Measurements from ENCODE around the gene MTHFSD.

The MTHFSD gene, protein sequence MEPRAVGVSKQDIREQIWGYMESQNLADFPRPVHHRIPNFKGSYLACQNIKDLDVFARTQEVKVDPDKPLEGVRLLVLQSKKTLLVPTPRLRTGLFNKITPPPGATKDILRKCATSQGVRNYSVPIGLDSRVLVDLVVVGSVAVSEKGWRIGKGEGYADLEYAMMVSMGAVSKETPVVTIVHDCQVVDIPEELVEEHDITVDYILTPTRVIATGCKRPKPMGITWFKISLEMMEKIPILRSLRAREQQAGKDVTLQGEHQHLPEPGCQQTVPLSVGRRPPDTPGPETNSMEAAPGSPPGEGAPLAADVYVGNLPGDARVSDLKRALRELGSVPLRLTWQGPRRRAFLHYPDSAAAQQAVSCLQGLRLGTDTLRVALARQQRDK

GRCh38 chr16:86554917-86555703, at the start of gene MTHFSD:
TSS of gene MTHFSD (minus strand) at chr16:86555235. CDS start at chr16:86555184, 51 bp downstream.
- TF ChIP-seq, protein P1, sequence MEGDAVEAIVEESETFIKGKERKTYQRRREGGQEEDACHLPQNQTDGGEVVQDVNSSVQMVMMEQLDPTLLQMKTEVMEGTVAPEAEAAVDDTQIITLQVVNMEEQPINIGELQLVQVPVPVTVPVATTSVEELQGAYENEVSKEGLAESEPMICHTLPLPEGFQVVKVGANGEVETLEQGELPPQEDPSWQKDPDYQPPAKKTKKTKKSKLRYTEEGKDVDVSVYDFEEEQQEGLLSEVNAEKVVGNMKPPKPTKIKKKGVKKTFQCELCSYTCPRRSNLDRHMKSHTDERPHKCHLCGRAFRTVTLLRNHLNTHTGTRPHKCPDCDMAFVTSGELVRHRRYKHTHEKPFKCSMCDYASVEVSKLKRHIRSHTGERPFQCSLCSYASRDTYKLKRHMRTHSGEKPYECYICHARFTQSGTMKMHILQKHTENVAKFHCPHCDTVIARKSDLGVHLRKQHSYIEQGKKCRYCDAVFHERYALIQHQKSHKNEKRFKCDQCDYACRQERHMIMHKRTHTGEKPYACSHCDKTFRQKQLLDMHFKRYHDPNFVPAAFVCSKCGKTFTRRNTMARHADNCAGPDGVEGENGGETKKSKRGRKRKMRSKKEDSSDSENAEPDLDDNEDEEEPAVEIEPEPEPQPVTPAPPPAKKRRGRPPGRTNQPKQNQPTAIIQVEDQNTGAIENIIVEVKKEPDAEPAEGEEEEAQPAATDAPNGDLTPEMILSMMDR (IDR thresholded peaks at IDR 0.05; ENCODE audit: low read depth, low read length): no peak
- H3K36me3 ChIP-seq: no peaks in the 10 kb centered on the region
- H3K27me3 ChIP-seq (ENCODE audit: insufficient read depth, low read depth, severe bottlenecking): no peaks in the 10 kb centered on the region
- no peaks in the 10 kb centered on the region for H3K9me3 ChIP-seq (ENCODE audit: severe bottlenecking)
- peak; percentile 82 for DNase-seq
- H3K27ac ChIP-seq: peak within 1 kb of the TSS; percentile 55
- peak within 1 kb of the TSS; percentile 66 for H3K4me3 ChIP-seq (ENCODE audit: low read depth, low read length)

DNA sequence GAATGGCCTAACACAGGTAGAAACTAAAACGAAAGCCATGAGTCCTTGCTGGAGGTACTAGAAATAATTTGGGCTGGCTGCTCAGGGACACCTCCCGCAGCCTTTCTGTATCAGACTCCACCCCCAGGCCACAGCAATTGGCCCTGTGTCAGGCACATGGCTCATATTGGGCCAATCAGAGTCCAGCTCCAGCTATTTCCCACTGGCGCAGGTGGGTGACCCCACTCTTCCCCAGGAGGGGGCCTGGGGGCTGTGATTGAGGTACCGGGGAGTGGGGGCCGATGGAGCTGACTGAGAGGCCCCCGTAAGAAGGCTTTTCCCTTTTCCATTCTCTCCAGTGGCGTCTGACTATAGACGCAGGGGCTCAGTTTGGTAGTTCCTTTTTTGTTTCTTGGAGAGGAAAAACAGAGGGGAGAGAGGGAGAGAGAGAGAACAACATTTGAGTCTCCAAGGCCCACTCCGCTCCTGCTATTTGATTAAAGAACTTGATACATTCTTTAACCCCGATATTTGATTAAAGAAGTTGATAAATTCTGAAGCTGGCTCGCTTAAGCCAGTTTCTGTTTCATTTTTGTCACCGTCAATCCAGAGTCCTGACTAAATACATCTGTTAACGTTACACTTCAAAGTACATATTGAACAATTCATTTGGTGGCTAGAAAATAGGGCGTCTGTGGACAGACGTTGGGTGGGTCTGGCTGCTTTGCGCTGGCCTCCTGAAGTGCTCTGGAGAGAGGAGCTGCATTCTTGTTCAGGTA, 49.6 kb upstream of the MTHFSD start:
- no peaks in the 10 kb centered on the region for H3K36me3 ChIP-seq
- H3K9me3 ChIP-seq (ENCODE audit: severe bottlenecking): no peaks in the 10 kb centered on the region
- TF ChIP-seq, protein P1 (IDR thresholded peaks at IDR 0.05; ENCODE audit: low read depth, low read length): no peak
- no peak overlapping the region for H3K4me3 ChIP-seq (ENCODE audit: low read depth, low read length)
- no peaks in the 10 kb centered on the region for H3K27me3 ChIP-seq (ENCODE audit: insufficient read depth, low read depth, severe bottlenecking)
- H3K27ac ChIP-seq: no peak overlapping the region
- no peak for DNase-seq

- Histone ChIP-seq H3K36me3 (no peaks in the 10 kb centered on the region), H3K9me3 (ENCODE audit: severe bottlenecking) (no peaks in the 10 kb centered on the region), H3K27me3 (ENCODE audit: insufficient read depth, low read depth, severe bottlenecking) (no peaks in the 10 kb centered on the region), H3K4me3 (ENCODE audit: low read depth, low read length) (no peak overlapping the region), H3K27ac (no peak overlapping the region)
- TF ChIP-seq, protein P1 (IDR thresholded peaks at IDR 0.05; ENCODE audit: low read depth, low read length): no peak
- no peak for DNase-seq
These were observed 47.5 kb upstream of the MTHFSD start for GRCh38 chr16:86602521-86602920.

DNA sequence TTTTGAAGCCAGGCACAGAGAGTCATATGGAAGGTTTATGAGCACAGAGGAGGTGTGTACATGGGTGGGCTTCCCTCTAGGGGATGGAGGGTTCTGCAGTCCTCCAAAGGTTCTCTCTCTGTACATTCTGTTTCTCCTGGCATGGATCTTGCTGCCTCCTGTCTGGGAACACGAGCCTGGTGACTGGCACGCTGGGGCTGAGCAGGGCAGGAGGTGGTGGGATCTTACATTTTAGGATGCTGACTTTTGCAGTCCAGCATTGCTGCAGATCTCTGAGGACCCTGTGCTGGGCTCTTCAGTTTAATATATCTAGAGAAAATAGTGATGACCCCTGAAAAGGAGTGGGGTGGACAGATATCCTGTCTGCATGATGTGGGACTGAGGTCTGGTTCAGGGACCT, 46.3 kb upstream of the MTHFSD start:
- no peak for DNase-seq

More for the DNA sequence above, 46.3 kb upstream of the MTHFSD start:
- H3K27ac ChIP-seq: no peak overlapping the region
- H3K36me3 ChIP-seq: no peaks in the 10 kb centered on the region
- no peak overlapping the region for H3K4me3 ChIP-seq (ENCODE audit: low read depth, low read length)
- H3K27me3 ChIP-seq (ENCODE audit: insufficient read depth, low read depth, severe bottlenecking): no peaks in the 10 kb centered on the region
- TF ChIP-seq, protein P1 (IDR thresholded peaks at IDR 0.05; ENCODE audit: low read depth, low read length): no peak
- H3K9me3 ChIP-seq (ENCODE audit: severe bottlenecking): no peaks in the 10 kb centered on the region

All from WERI-Rb-1 (cell line).